Neural progenitor cell (in vitro differentiated cells): ENCODE measurements around the gene INPP4A. TPM values are rescaled to one million over a fixed set of nuclear protein-coding genes. Genes with fewer than 3 reads are reported as not detected.

Source experiments
- DNase-seq: peaks from one replicate; pipeline ENCODE4 v3.0.0-alpha.2; 2016; ENCODE audit warnings: low spot score
- H2AFZ ChIP-seq: fragments of 200-600 bp; sonication (generic); replicated peaks from 2 replicates; pipeline ENCODE4 v1.6.1; 2016; ENCODE audit warnings: antibody characterized with exemption
- H3F3A ChIP-seq: fragments of 200-600 bp; sonication (generic); 2 replicates; pipeline ENCODE4 v1.6.1; 2016; ENCODE audit warnings: antibody characterized with exemption, low read depth
- H3K27ac ChIP-seq: fragments of 200-600 bp; sonication (generic); 2 replicates; pipeline ENCODE4 v1.5.1; 2016; ENCODE audit warnings: mild to moderate bottlenecking
- H3K27me3 ChIP-seq: fragments of 200-600 bp; sonication (generic); 2 replicates; pipeline ENCODE4 v1.6.1; 2016; ENCODE audit warnings: mild to moderate bottlenecking, moderate library complexity
- H3K36me3 ChIP-seq: fragments of 200-600 bp; sonication (generic); 2 replicates; pipeline ENCODE4 v1.5.1; 2016
- H3K4me1 ChIP-seq: fragments of 200-600 bp; sonication (generic); 2 replicates; pipeline ENCODE4 v1.6.1; 2016; ENCODE audit warnings: mixed run types
- H3K4me2 ChIP-seq: fragments of 200-600 bp; sonication (generic); 2 replicates; pipeline ENCODE4 v1.6.1; 2016
- H3K4me3 ChIP-seq: fragments of 200-600 bp; sonication (generic); 2 replicates; pipeline ENCODE4 v1.5.1; 2016
- H3K79me2 ChIP-seq: fragments of 200-600 bp; sonication (generic); 2 replicates; pipeline ENCODE4 v1.6.1; 2016; ENCODE audit warnings: low read depth
- H3K9ac ChIP-seq: fragments of 200-600 bp; sonication (generic); 2 replicates; pipeline ENCODE4 v1.6.1; 2016
- H3K9me3 ChIP-seq: fragments of 200-600 bp; sonication (generic); 2 replicates; pipeline ENCODE4 v1.5.1; 2016; ENCODE audit warnings: low read depth
- H4K20me1 ChIP-seq: fragments of 200-600 bp; sonication (generic); 2 replicates; pipeline ENCODE4 v1.6.1; 2016; ENCODE audit warnings: low read depth
- H3K27ac Mint-ChIP-seq: 3 replicates; pipeline ENCODE4 v1.8.0; 2021; ENCODE audit warnings: mixed read lengths
- H3K27me3 Mint-ChIP-seq: 2 replicates; pipeline ENCODE4 v1.8.0; 2022; ENCODE audit warnings: low read depth, mild to moderate bottlenecking, inconsistent platforms, moderate library complexity, mixed read lengths; ENCODE audit not compliant: insufficient read depth
- H3K36me3 Mint-ChIP-seq: 3 replicates; pipeline ENCODE4 v1.8.0; 2021; ENCODE audit warnings: mixed read lengths
- H3K4me1 Mint-ChIP-seq: 3 replicates; pipeline ENCODE4 v1.8.0; 2021; ENCODE audit warnings: mixed read lengths
- H3K4me3 Mint-ChIP-seq: 3 replicates; pipeline ENCODE4 v1.8.0; 2021; ENCODE audit warnings: mild to moderate bottlenecking, moderate library complexity, mixed read lengths
- H3K9me3 Mint-ChIP-seq: 3 replicates; pipeline ENCODE4 v1.8.0; 2020; ENCODE audit warnings: mixed read lengths
- CTCF ChIP-seq: fragments of 200-600 bp; sonication (generic); IDR thresholded peaks from 2 replicates; pipeline ENCODE4 v1.5.1; 2017; ENCODE audit warnings: antibody characterized with exemption, mild to moderate bottlenecking
- EZH2 ChIP-seq: fragments of 200-600 bp; sonication (generic); IDR thresholded peaks from 2 replicates; pipeline ENCODE4 v1.6.1; 2017; ENCODE audit warnings: antibody characterized with exemption, mild to moderate bottlenecking, moderate library complexity
- EZH2phosphoT487 ChIP-seq: fragments of 200-600 bp; sonication (generic); IDR thresholded peaks from 2 replicates; pipeline ENCODE4 v1.6.1; 2017; ENCODE audit warnings: antibody characterized with exemption
- total RNA-seq: library from RNA; depleted of rRNA; stranded (reverse); fragments of >200 nt; gene quantifications from 2 replicates; pipeline ENCODE4 v1.2.3, GENCODE V29; 2015; ENCODE audit warnings: low replicate concordance

The INPP4A gene
- total RNA-seq, 1 donor from 2014 or later: 35.1 TPM

GRCh38 chr2:98637401-98638147 is 192.9 kb downstream of the INPP4A start:
- no peak overlapping the region for H2AFZ ChIP-seq
- H3K27ac ChIP-seq: no peak overlapping the region
- Mint-ChIP-seq H3K27me3 (no peaks in the 10 kb centered on the region), H3K9me3 (no peaks in the 10 kb centered on the region), H3K27ac (no peak overlapping the region), H3K36me3 (no peaks in the 10 kb centered on the region), H3K4me1 (peaks cover 6% of the 10 kb centered on the region), H3K4me3 (no peak overlapping the region)
- no peaks in the 10 kb centered on the region for H4K20me1 ChIP-seq
- TF ChIP-seq EZH2 (no peak), CTCF (no peak), EZH2phosphoT487 (no peak)
- no peaks in the 10 kb centered on the region for H3K36me3 ChIP-seq
- H3F3A ChIP-seq: peaks cover 8% of the 10 kb centered on the region
- no peak for DNase-seq
- H3K27me3 ChIP-seq: no peaks in the 10 kb centered on the region
- H3K9ac ChIP-seq: no peak overlapping the region
- no peak overlapping the region for H3K4me2 ChIP-seq
- H3K4me1 ChIP-seq: peaks cover 4% of the 10 kb centered on the region
- no peaks in the 10 kb centered on the region for H3K79me2 ChIP-seq
- no peaks in the 10 kb centered on the region for H3K9me3 ChIP-seq
- H3K4me3 ChIP-seq: no peak overlapping the region

- H2AFZ ChIP-seq: no peak overlapping the region
- H3K27ac Mint-ChIP-seq: no peak overlapping the region
- no peaks in the 10 kb centered on the region for H4K20me1 ChIP-seq
- H3F3A ChIP-seq: no peaks in the 10 kb centered on the region
- H3K4me1 ChIP-seq: no peaks in the 10 kb centered on the region
- H3K9me3 ChIP-seq: no peaks in the 10 kb centered on the region
- no peaks in the 10 kb centered on the region for H3K4me1 Mint-ChIP-seq
- H3K27me3 Mint-ChIP-seq: no peaks in the 10 kb centered on the region
- no peaks in the 10 kb centered on the region for H3K36me3 Mint-ChIP-seq
- H3K4me3 Mint-ChIP-seq: no peak overlapping the region
- no peaks in the 10 kb centered on the region for H3K27me3 ChIP-seq
- no peak overlapping the region for H3K27ac ChIP-seq
- no peaks in the 10 kb centered on the region for H3K36me3 ChIP-seq
- H3K4me2 ChIP-seq: no peak overlapping the region
- H3K4me3 ChIP-seq: no peak overlapping the region
- no peak overlapping the region for H3K9ac ChIP-seq
- DNase-seq: no peak
- H3K79me2 ChIP-seq: no peaks in the 10 kb centered on the region
- no peak for TF ChIP-seq EZH2
- no peak for TF ChIP-seq EZH2phosphoT487
- TF ChIP-seq CTCF: no peak
- no peaks in the 10 kb centered on the region for H3K9me3 Mint-ChIP-seq
Measured at GRCh38 chr2:98643496-98644100, 198.9 kb downstream of the INPP4A start.

Other genes with a start within 250 kb of the INPP4A start
- not detected in 2 replicates for gene CNGA3, start 98.4 kb upstream of the INPP4A start, total RNA-seq
- gene COA5, start 163.7 kb downstream of the INPP4A start, total RNA-seq: 62.3 and 110 TPM in 2 replicates
- gene UNC50, start 163.7 kb downstream of the INPP4A start, total RNA-seq: 54.4 and 74.6 TPM in 2 replicates